Measurements from ENCODE around the gene MBD5.

MBD5 gene

DNA sequence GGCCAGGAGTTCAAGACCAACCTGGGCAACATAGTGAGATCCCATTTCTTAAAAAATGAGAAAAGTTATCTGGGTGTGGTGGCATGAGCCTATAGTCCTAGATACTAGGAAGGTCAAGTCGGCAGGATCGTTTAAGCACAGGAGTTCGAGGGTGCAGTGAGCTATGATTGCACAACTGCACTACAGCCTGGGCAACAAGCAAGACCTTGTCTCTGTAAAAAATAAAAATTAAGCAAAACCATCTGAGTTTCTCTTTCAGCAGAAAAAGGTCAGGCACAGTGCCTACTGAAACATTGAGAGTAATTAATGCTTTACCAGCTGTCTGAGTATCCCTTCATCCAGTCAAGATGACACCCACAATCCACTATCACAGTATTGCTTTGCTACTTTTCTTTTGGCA lies 258.3 kb downstream of the MBD5 start:
- Histone ChIP-seq H3K79me2 (no peaks in the 10 kb centered on the region), H3K9me3 (ENCODE audit: control insufficient read depth, low read length) (no peaks in the 10 kb centered on the region), H2AFZ (no peak overlapping the region), H3K36me3 (ENCODE audit: control insufficient read depth, insufficient read depth, low read length) (no peaks in the 10 kb centered on the region), H3K27ac (no peak overlapping the region), H3K27me3 (ENCODE audit: control insufficient read depth, insufficient read depth, low read length) (no peaks in the 10 kb centered on the region), H3K4me1 (no peaks in the 10 kb centered on the region), H3K4me3 (ENCODE audit: low read depth, low read length) (no peak overlapping the region), H3K9ac (no peak overlapping the region), H3K4me2 (ENCODE audit: low read length) (no peak overlapping the region)
- TF ChIP-seq, protein P1, sequence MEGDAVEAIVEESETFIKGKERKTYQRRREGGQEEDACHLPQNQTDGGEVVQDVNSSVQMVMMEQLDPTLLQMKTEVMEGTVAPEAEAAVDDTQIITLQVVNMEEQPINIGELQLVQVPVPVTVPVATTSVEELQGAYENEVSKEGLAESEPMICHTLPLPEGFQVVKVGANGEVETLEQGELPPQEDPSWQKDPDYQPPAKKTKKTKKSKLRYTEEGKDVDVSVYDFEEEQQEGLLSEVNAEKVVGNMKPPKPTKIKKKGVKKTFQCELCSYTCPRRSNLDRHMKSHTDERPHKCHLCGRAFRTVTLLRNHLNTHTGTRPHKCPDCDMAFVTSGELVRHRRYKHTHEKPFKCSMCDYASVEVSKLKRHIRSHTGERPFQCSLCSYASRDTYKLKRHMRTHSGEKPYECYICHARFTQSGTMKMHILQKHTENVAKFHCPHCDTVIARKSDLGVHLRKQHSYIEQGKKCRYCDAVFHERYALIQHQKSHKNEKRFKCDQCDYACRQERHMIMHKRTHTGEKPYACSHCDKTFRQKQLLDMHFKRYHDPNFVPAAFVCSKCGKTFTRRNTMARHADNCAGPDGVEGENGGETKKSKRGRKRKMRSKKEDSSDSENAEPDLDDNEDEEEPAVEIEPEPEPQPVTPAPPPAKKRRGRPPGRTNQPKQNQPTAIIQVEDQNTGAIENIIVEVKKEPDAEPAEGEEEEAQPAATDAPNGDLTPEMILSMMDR (IDR thresholded peaks at IDR 0.05) = no peak

- TF ChIP-seq, protein P1 (IDR thresholded peaks at IDR 0.05) = no peak
- H3K27me3 ChIP-seq (ENCODE audit: control insufficient read depth, insufficient read depth, low read length) = no peaks in the 10 kb centered on the region
- H2AFZ ChIP-seq = no peak overlapping the region
- H3K79me2 ChIP-seq = no peaks in the 10 kb centered on the region
- no peaks in the 10 kb centered on the region for H3K36me3 ChIP-seq (ENCODE audit: control insufficient read depth, insufficient read depth, low read length)
- H3K9ac ChIP-seq = no peak overlapping the region
- H3K4me2 ChIP-seq (ENCODE audit: low read length) = no peak overlapping the region
- H3K9me3 ChIP-seq (ENCODE audit: control insufficient read depth, low read length) = no peaks in the 10 kb centered on the region
- H3K4me3 ChIP-seq (ENCODE audit: low read depth, low read length) = no peak overlapping the region
- H3K27ac ChIP-seq = no peak overlapping the region
- H3K4me1 ChIP-seq = peaks cover 9% of the 10 kb centered on the region
These were observed 261.3 kb downstream of the MBD5 start for GRCh38 chr2:148282201-148282600.

DNA sequence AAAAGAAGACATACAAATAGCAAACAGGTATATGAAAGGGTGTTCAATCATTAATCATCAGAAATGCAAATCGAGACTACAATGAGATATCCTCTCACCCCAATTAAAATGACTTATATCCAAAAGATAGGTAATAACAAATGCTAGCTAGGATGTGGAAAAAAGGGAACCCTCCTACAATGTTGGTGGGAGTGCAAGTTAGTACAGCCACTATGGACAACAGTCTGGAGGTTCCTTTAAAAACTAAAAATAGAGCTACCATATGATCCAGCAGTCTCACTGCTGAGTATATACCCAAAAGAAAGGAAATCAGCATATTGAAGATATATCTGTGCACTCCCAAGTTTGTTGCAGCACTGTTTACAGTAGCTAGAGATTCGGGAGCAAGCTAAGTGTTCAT lies 271.5 kb downstream of the MBD5 start:
- H3K27ac ChIP-seq = no peak overlapping the region
- H3K4me3 ChIP-seq (ENCODE audit: low read depth, low read length) = no peak overlapping the region
- no peaks in the 10 kb centered on the region for H3K4me1 ChIP-seq
- H3K9me3 ChIP-seq (ENCODE audit: control insufficient read depth, low read length) = no peaks in the 10 kb centered on the region
- no peaks in the 10 kb centered on the region for H3K27me3 ChIP-seq (ENCODE audit: control insufficient read depth, insufficient read depth, low read length)
- no peaks in the 10 kb centered on the region for H3K36me3 ChIP-seq (ENCODE audit: control insufficient read depth, insufficient read depth, low read length)
- TF ChIP-seq, protein P1 (IDR thresholded peaks at IDR 0.05) = no peak
- H3K4me2 ChIP-seq (ENCODE audit: low read length) = no peak overlapping the region
- no peak overlapping the region for H3K9ac ChIP-seq
- H2AFZ ChIP-seq = no peak overlapping the region
- H3K79me2 ChIP-seq = no peaks in the 10 kb centered on the region

DNA sequence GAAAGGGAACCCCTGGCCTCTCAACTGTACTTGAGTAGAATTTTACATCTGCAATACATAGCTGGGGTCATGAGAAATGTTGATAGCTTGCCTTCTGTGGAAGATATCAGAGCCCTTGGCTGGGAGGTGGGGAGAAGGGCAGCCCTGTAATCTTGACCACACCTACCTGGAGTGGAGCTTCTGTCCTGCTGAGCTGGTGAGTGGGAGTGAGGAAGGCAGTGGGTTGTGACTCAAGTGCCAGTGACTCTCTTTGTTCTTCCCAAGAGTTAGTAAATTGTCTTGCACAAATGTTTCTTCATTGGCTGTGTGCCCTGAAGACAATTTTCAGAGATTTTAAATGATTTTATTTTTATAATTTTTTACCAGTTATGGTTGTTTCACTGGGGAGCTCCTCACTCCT lies 277.3 kb downstream of the MBD5 start:
- Histone ChIP-seq H3K4me2 (ENCODE audit: low read length) (no peak overlapping the region), H3K36me3 (ENCODE audit: control insufficient read depth, insufficient read depth, low read length) (no peaks in the 10 kb centered on the region), H3K27me3 (ENCODE audit: control insufficient read depth, insufficient read depth, low read length) (no peaks in the 10 kb centered on the region), H3K27ac (no peak overlapping the region), H3K4me3 (ENCODE audit: low read depth, low read length) (no peak overlapping the region), H2AFZ (no peak overlapping the region), H3K4me1 (no peaks in the 10 kb centered on the region), H3K9me3 (ENCODE audit: control insufficient read depth, low read length) (no peaks in the 10 kb centered on the region), H3K79me2 (no peaks in the 10 kb centered on the region), H3K9ac (no peak overlapping the region)
- TF ChIP-seq, protein P1 (IDR thresholded peaks at IDR 0.05) = no peak

- Histone ChIP-seq H3K27ac (no peak overlapping the region), H3K4me3 (ENCODE audit: low read depth, low read length) (no peak overlapping the region), H3K27me3 (ENCODE audit: control insufficient read depth, insufficient read depth, low read length) (no peaks in the 10 kb centered on the region), H3K4me2 (ENCODE audit: low read length) (no peak overlapping the region), H3K36me3 (ENCODE audit: control insufficient read depth, insufficient read depth, low read length) (no peaks in the 10 kb centered on the region), H3K9me3 (ENCODE audit: control insufficient read depth, low read length) (no peaks in the 10 kb centered on the region), H2AFZ (no peak overlapping the region), H3K4me1 (no peaks in the 10 kb centered on the region), H3K9ac (no peak overlapping the region), H3K79me2 (no peaks in the 10 kb centered on the region)
- TF ChIP-seq, protein P1 (IDR thresholded peaks at IDR 0.05) = no peak
These were observed 278.7 kb downstream of the MBD5 start for GRCh38 chr2:148299616-148300015.
